ENCODE results near the gene PRR23E. TPM values are rescaled to one million over a fixed set of nuclear protein-coding genes. Genes with fewer than 3 reads are reported as not detected.

Gene PRR23E
- total RNA-seq = not detected in 2 replicates

GRCh38 chr3:127192576-127193232 is at the start of gene PRR23E:
PRR23E (plus strand) TSS chr3:127193131; CDS start chr3:127196686, 3,555 bp downstream.
- DNase-seq (ENCODE audit: low read depth) = no peak
- H3K4me3 ChIP-seq (ENCODE audit: low read depth, low read length) = no peak within 1 kb of the TSS

GRCh38 chr3:127143172-127143571 is 49.8 kb upstream of the PRR23E start:
- no peak for TF ChIP-seq CTCF (IDR thresholded peaks at IDR 0.05; ENCODE audit: insufficient read depth, low read depth, low read length)

More at GRCh38 chr3:127192576-127193232, at the start of gene PRR23E:
- no peak for TF ChIP-seq CTCF (IDR thresholded peaks at IDR 0.05; ENCODE audit: insufficient read depth, low read depth, low read length)

GRCh38 chr3:127144631-127145030 is 48.3 kb upstream of the PRR23E start:
- DNase-seq (ENCODE audit: low read depth) = no peak
- no peak for TF ChIP-seq CTCF (IDR thresholded peaks at IDR 0.05; ENCODE audit: insufficient read depth, low read depth, low read length)
- H3K4me3 ChIP-seq (ENCODE audit: low read depth, low read length) = no peak overlapping the region

More at GRCh38 chr3:127143172-127143571, 49.8 kb upstream of the PRR23E start:
- H3K4me3 ChIP-seq (ENCODE audit: low read depth, low read length) = no peak overlapping the region
- DNase-seq (ENCODE audit: low read depth) = no peak

- no peak overlapping the region for H3K4me3 ChIP-seq (ENCODE audit: low read depth, low read length)
- DNase-seq (ENCODE audit: low read depth) = no peak
- no peak for TF ChIP-seq CTCF (IDR thresholded peaks at IDR 0.05; ENCODE audit: insufficient read depth, low read depth, low read length)
These were observed 47.7 kb upstream of the PRR23E start for GRCh38 chr3:127145266-127145665.

- DNase-seq (ENCODE audit: low read depth) = no peak
- no peak overlapping the region for H3K4me3 ChIP-seq (ENCODE audit: low read depth, low read length)
- TF ChIP-seq CTCF (IDR thresholded peaks at IDR 0.05; ENCODE audit: insufficient read depth, low read depth, low read length) = no peak
These were observed 45.5 kb upstream of the PRR23E start for GRCh38 chr3:127147291-127147885.

GRCh38 chr3:127149621-127150310 is 43.2 kb upstream of the PRR23E start:
- no peak for DNase-seq (ENCODE audit: low read depth)
- H3K4me3 ChIP-seq (ENCODE audit: low read depth, low read length) = no peak overlapping the region
- no peak for TF ChIP-seq CTCF (IDR thresholded peaks at IDR 0.05; ENCODE audit: insufficient read depth, low read depth, low read length)

All from fibroblast of villous mesenchyme (primary cell).